ENCODE measurements around the gene GALR2.

The GALR2 gene

GRCh38 chr17:76102944-76103273, 28.3 kb downstream of the GALR2 start:
- DNase-seq, result no peak

GRCh38 chr17:76103274-76104139, 28.9 kb downstream of the GALR2 start, which contains the start of gene EXOC7:
EXOC7 (minus strand) TSS chr17:76103787; CDS start chr17:76103692, 95 bp downstream.
- DNase-seq, result peak; percentile 90

DNA sequence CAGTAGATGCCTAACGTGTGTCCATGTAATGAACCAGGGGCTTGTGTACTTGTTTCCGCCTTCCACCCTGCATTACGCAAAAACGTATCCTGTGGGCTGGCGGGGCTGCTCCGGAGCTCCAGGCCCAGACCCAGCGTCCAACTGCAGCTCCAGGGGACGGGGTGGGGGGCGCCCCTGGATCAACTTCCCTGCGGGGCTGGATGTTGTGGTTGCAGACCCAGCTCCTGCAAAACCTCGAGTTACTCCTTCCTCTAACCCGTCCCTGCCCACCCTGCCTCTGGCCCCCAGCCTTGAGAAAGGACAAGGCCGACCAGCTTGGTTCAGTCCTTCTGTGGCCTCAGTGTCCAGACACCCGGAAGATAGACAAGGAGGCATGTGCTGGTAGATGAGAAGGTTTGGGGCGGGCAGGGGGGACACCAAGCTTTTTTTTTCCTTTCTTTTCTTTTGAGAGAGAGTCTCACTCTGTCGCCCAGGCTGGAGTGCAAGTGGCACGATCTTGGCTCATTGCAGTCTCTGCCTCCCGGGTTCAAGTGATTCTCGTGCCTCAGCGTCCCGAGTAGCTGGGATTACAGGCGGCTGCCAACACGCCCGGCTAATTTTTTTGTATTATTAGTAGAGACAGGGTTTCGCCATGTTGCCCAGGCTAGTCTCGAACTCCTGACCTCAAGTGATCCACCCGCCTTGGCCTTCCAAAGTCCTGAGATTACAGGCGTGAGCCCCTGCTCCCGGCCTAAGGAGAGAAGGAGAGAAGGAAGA, 29.7 kb downstream of the GALR2 start:
- DNase-seq, result no peak

GRCh38 chr17:76104896-76105231, 30.3 kb downstream of the GALR2 start:
- DNase-seq, result no peak

DNA sequence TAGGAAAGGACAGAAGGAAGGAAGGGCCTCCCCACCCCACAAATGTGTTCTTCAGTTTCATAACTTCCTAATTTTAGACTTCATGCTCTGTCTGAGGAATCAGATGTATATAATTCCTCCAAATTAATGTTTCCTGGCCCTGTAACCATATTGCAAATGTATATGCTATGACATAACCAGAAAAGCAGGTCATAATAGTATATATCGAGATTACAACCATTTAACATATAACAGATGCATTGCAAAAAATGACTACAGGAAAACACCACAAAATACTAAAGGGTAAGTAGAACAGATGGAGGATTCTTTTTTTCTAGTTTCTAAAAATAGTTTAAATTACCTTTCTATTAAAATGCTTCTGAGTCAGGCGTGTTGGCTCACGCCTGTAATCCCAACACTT, 32.1 kb downstream of the GALR2 start:
- DNase-seq, result peak; percentile 70

- no peak for DNase-seq
Observed at GRCh38 chr17:76107509-76107908, 32.9 kb downstream of the GALR2 start.

GRCh38 chr17:76111956-76112355, 37.4 kb downstream of the GALR2 start:
- peak; percentile 67 for DNase-seq

- no peak for DNase-seq
Observed at GRCh38 chr17:76115138-76115754, 40.7 kb downstream of the GALR2 start.

- DNase-seq, result no peak
Observed at GRCh38 chr17:76119409-76120371, 45.1 kb downstream of the GALR2 start.

GRCh38 chr17:76120658-76121008, 46.1 kb downstream of the GALR2 start:
- no peak for DNase-seq

DNA sequence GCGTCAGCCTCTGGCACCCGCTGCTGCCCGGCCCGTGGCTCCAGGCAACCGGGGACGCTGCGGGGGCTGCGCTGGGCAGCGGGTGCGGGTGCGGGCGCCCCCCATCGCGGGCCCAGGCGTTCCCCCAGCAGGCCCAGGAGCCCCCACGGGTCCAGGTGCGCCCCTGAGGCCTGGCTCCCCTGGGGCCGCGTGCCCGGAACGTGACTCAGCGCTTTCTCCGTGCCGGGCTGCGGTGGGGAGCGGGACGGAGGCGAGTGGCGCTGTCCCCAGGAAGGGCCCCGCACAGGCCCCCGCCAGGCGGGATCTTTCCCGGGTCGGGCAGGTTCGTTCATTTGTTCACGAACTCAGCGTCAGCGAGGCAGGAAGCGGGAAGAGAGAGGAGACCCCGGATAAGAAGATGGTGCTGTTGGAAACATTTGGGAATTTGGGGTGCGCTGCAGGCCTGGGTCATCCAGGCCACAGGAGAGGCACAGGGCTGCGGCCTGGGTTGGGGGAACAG, 47.4 kb downstream of the GALR2 start:
- peak; percentile 55 for DNase-seq

GRCh38 chr17:76122431-76123190, 48.0 kb downstream of the GALR2 start:
- DNase-seq, result no peak

DNA sequence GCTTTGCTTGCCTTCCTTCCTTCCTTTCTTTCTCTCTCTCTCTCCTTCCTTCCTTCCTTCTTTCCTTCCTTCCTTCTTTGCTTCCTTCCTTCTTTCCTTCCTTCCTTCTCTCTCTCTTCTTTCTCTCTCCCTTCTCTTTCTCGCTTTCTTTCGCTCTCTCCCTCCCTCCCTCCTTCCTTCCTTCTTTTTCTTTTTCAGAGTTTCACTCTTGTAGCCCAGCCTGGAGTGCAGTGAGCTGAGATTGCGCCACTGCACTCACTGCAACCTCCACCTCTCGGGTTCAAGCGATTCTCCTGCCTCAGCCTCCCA, 48.6 kb downstream of the GALR2 start:
- no peak for DNase-seq

GRCh38 chr17:76123749-76124581, 49.4 kb downstream of the GALR2 start:
- DNase-seq, result no peak

DNA sequence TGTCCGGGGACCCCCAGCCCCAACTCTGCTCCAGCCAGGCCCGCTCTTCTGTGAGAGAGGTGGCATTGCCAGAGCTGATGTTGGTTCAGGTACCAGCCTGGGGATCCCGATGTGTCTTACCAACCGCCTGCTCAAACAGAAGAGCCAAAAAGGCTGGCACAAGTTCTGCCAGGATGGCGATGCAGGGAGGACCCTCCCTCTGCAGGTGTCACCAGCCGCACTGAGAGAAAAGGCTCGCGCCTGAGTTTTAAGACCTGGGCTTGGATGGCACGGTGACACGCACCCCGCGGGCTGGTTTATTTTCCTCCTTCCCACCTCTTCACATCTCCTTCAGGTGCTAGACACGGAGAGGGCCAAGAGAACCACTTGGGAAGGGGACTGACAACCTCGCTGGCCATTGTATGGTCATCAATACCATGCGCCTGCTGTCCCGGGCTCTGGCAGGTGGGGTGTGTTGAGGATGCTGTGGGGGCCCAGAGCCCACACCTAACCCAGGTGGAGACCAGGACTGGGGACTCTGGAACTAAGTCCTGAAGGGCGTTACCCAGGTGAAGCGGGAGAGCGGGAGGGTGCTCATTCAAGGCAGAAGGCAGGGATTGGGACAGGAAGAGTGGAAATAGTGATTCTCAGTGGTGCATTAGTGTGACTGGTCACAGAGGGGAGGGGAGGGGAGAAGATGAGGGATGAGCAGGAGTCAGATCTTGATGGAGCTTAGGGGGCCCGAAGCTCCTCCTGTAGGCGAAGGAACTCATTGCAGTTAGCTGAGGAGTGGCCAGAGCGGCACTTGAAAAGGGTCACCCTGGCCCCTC, 50.2 kb downstream of the GALR2 start:
- no peak for DNase-seq

GRCh38 chr17:76125391-76125675, 50.8 kb downstream of the GALR2 start:
- DNase-seq, result no peak

GRCh38 chr17:76125922-76126321, 51.3 kb downstream of the GALR2 start:
- DNase-seq, result no peak
